B cell (primary cell): ENCODE data around the gene WDHD1. TPM values are rescaled to one million over a fixed set of nuclear protein-coding genes. Genes with fewer than 3 reads are reported as not detected.
A peak's percentile ranks its signal among the peaks of the same experiment; 100 is the strongest.

ENCODE experiments used
- ATAC-seq: fragments of 200-7000 bp; cut with Tn5 transposase; one replicate; pipeline ENCODE4 v1.10.0; 2021; ENCODE audit warnings: low read depth, mild to moderate bottlenecking, moderate number of reproducible peaks, moderate library complexity
- CTCF ChIA-PET: fragments of 350-600 bp; sonication (Branson Sonifier 250); formaldehyde crosslinking; loops from one replicate; lab custom pipeline; 2021; ENCODE audit warnings: antibody characterized with exemption, inconsistent platforms; lab: Charles Lee
- POLR2A ChIA-PET: fragments of 350-600 bp; sonication (Branson Sonifier 250); formaldehyde crosslinking; loops from one replicate; lab custom pipeline; 2021; ENCODE audit warnings: antibody characterized with exemption; lab: Charles Lee
- DNase-seq: peaks from one replicate; pipeline ENCODE4 v3.0.0; 2013
- H2AFZ ChIP-seq: 2 replicates; pipeline ENCODE4 v1.6.1; 2012; ENCODE audit warnings: mild to moderate bottlenecking, low read depth, low read length; ENCODE audit not compliant: insufficient read depth, poor library complexity, severe bottlenecking
- H3K27ac ChIP-seq, 2 donors: 1 replicate in 1 of 2; 2 replicates in 1 of 2; pipeline ENCODE4 v1.5.1; 2012 to 2013; ENCODE audit warnings: low read length in 2 of 2, mild to moderate bottlenecking in 2 of 2, moderate library complexity in 1 of 2
- H3K27me3 ChIP-seq, 4 experiments: fragments of 200-600 bp in 1 of 4; sonication (generic) in 1 of 4; replicated peaks in 1 of 4; 1 replicate in 2 of 4; 2 replicates in 2 of 4; pipeline versions ENCODE4 v1.6.1 to v1.7.0; 2013 to 2016; ENCODE audit warnings: low read length in 3 of 4, mild to moderate bottlenecking in 2 of 4, mixed read lengths in 1 of 4, moderate library complexity in 1 of 4; ENCODE audit not compliant: insufficient read depth in 4 of 4, control insufficient read depth in 3 of 4; ENCODE audit errors: control extremely low read depth in 1 of 4
- H3K36me3 ChIP-seq, 2 experiments: replicated peaks in 1 of 2; 1 replicate in 1 of 2; 2 replicates in 1 of 2; pipeline versions ENCODE4 v1.6.1 to v1.7.1; 2013; ENCODE audit warnings: low read length in 1 of 2; ENCODE audit not compliant: insufficient read depth in 2 of 2, control insufficient read depth in 1 of 2; ENCODE audit errors: control extremely low read depth in 1 of 2, extremely low read depth in 1 of 2
- H3K4me1 ChIP-seq, 2 donors: fragments of 200-600 bp in 1 of 2; sonication (generic) in 1 of 2; 1 replicate in 1 of 2; 2 replicates in 1 of 2; pipeline versions ENCODE4 v1.5.1 to v1.6.1; 2013 to 2017; ENCODE audit warnings: low read length in 2 of 2; ENCODE audit not compliant: control insufficient read depth in 2 of 2, insufficient read depth in 2 of 2
- H3K4me2 ChIP-seq: replicated peaks from 2 replicates; pipeline ENCODE3; 2012; ENCODE audit warnings: mild to moderate bottlenecking, low read depth, low read length; ENCODE audit not compliant: poor library complexity, severe bottlenecking
- H3K4me3 ChIP-seq, 5 experiments: fragments of 200-600 bp in 1 of 5; sonication (generic) in 1 of 5; 1 replicate in 3 of 5; 2 replicates in 2 of 5; pipeline versions ENCODE4 v1.5.1 to v1.7.0; 2011 to 2016; ENCODE audit warnings: low read length in 4 of 5, mild to moderate bottlenecking in 4 of 5, low read depth in 2 of 5, control low read depth in 1 of 5, moderate library complexity in 1 of 5; ENCODE audit not compliant: insufficient read depth in 1 of 5; ENCODE audit errors: control extremely low read depth in 1 of 5, extremely low read depth in 1 of 5
- H3K79me2 ChIP-seq: fragments of 200-600 bp; sonication (generic); one replicate; pipeline ENCODE4 v1.6.0; 2016; ENCODE audit warnings: low read length; ENCODE audit not compliant: control insufficient read depth, insufficient read depth
- H3K9ac ChIP-seq: fragments of 200-600 bp; sonication (generic); 2 replicates; pipeline ENCODE4 v1.6.1; 2017; ENCODE audit warnings: mild to moderate bottlenecking, low read length, moderate library complexity
- H3K9me3 ChIP-seq, 3 donors: one replicate each; pipeline versions ENCODE4 v1.6.1 to v1.7.1; 2013; ENCODE audit warnings: low read length in 2 of 3; ENCODE audit not compliant: control insufficient read depth in 2 of 3, insufficient read depth in 1 of 3; ENCODE audit errors: control extremely low read depth in 1 of 3
- H4K20me1 ChIP-seq: 2 replicates; pipeline ENCODE4 v1.6.0; 2012; ENCODE audit warnings: mild to moderate bottlenecking, low read length; ENCODE audit not compliant: insufficient read depth, control insufficient read depth, poor library complexity, severe bottlenecking
- H3K27ac Mint-ChIP-seq: one replicate; pipeline ENCODE4 v1.8.0; 2021; ENCODE audit warnings: mixed read lengths
- H3K27me3 Mint-ChIP-seq: one replicate; pipeline ENCODE4 v1.8.0; 2021; ENCODE audit warnings: mixed read lengths
- H3K4me1 Mint-ChIP-seq: one replicate; pipeline ENCODE4 v1.8.0; 2021; ENCODE audit warnings: mixed read lengths
- H3K4me3 Mint-ChIP-seq: one replicate; pipeline ENCODE4 v1.8.0; 2021; ENCODE audit warnings: mixed read lengths
- H3K9me3 Mint-ChIP-seq: one replicate; pipeline ENCODE4 v1.8.0; 2022; ENCODE audit warnings: mixed read lengths; ENCODE audit not compliant: insufficient read depth
- CTCF ChIP-seq: fragments of 200-600 bp; IDR thresholded peaks from one replicate; pipeline ENCODE4 v1.8.0; 2022; ENCODE audit warnings: antibody characterized with exemption, mild to moderate bottlenecking
- EZH2 ChIP-seq: IDR thresholded peaks from 2 replicates; pipeline ENCODE4 v1.6.1; 2012; ENCODE audit warnings: borderline replicate concordance, low read depth, mild to moderate bottlenecking, moderate library complexity, low read length; ENCODE audit not compliant: insufficient read depth, poor library complexity, severe bottlenecking
- WGBS: methylation state at CpG from one replicate; pipeline ENCODE4 v1.1.5; 2013; ENCODE audit warnings: missing lambda C conversion rate; ENCODE audit not compliant: insufficient coverage; 5-methylcytosine and 5-hydroxymethylcytosine counted together
- intact Hi-C: fragments of 100-400 bp; cut with micrococcal nuclease; formaldehyde crosslinking; loops from one replicate; pipeline ENCODE4 v1.10.0; 2022
- polyA plus RNA-seq: library from polyadenylated mRNA; depleted of rRNA; stranded (reverse); fragments of >200 nt; gene quantifications from 2 replicates; pipeline ENCODE4 v1.2.3, GENCODE V29; 2012
- total RNA-seq, 2 donors: library from RNA; stranded (reverse); fragments of 120-200 nt in 1 of 2; gene quantifications; 1 replicate in 1 of 2; 2 replicates in 1 of 2; pipeline versions ENCODE4 v1.2.3 to v1.2.4, GENCODE V29; 2013 to 2022

Gene WDHD1
- total and polyA plus RNA-seq, 2 donors (not counting 1 experiment from before 2014, with no cell fraction given), result 0.61 to 6.5 TPM

DNA sequence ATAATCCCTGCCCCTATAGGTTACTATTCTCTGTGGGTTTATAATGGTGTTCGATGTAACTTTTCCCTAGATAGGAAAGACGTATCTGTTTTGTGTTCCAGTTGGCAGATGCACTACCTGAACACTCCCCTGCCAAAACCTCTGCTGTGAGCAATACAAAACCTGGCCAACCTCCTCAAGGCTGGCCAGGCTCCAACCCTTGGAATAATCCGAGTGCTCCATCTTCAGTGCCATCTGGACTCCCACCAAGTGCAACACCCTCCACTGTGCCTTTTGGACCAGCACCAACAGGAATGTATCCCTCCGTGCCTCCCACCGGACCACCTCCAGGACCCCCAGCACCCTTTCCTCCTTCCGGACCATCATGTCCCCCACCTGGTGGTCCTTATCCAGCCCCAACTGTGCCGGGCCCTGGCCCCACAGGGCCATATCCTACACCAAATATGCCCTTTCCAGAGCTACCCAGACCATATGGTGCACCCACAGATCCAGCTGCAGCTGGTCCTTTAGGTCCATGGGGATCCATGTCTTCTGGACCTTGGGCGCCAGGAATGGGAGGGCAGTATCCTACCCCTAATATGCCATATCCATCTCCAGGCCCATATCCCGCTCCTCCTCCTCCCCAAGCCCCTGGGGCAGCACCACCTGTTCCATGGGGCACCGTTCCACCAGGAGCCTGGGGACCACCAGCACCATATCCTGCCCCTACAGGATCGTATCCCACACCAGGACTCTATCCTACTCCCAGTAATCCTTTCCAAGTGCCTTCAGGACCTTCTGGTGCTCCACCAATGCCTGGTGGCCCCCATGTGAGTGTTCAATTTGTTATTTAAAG, 35.8 kb upstream of the WDHD1 start:
- no peak overlapping the region for H3K4me3 ChIP-seq
- H3K27ac ChIP-seq, result peak overlapping the region in 1 of 2 donors; percentile 54
- H3K9ac ChIP-seq, result no peak overlapping the region
- no peak for TF ChIP-seq CTCF
- TF ChIP-seq EZH2, result no peak
- no peak overlapping the region for H2AFZ ChIP-seq
- ChIA-PET POLR2A (no interaction called here), CTCF (no interaction called here)
- peaks cover 55% of the 10 kb centered on the region for H3K4me1 Mint-ChIP-seq
- intact Hi-C loops, result no loop called here
- no peak overlapping the region for H3K4me3 Mint-ChIP-seq
- DNase-seq (no peak), ATAC-seq (no peak)
- H3K4me2 ChIP-seq, result no peak overlapping the region
- WGBS, result 98% methylated on average over 9 of the region's 11 CpGs
- H4K20me1 ChIP-seq, result peaks cover 49% of the 10 kb centered on the region
- no peaks in the 10 kb centered on the region for H3K9me3 Mint-ChIP-seq
- peaks cover 45% of the 10 kb centered on the region for H3K79me2 ChIP-seq
- H3K9me3 ChIP-seq, result no peaks in the 10 kb centered on the region
- peaks cover 12 to 29% of the 10 kb centered on the region in 2 experiments for H3K36me3 ChIP-seq
- H3K27me3 ChIP-seq, result no peaks in the 10 kb centered on the region
- peaks cover 0 to 2% of the 10 kb centered on the region in 2 donors for H3K4me1 ChIP-seq
- no peak overlapping the region for H3K27ac Mint-ChIP-seq
- no peaks in the 10 kb centered on the region for H3K27me3 Mint-ChIP-seq

- intact Hi-C loops, result no loop called here
- POLR2A ChIA-PET, result no interaction called here
- DNase-seq, result no peak
- peaks cover 79% of the 10 kb centered on the region for H3K79me2 ChIP-seq
- H3K4me3 ChIP-seq, result no peak overlapping the region
- Mint-ChIP-seq H3K4me3 (no peak overlapping the region), H3K9me3 (no peaks in the 10 kb centered on the region), H3K4me1 (peaks cover 43% of the 10 kb centered on the region), H3K27me3 (no peaks in the 10 kb centered on the region), H3K27ac (no peak overlapping the region)
- ATAC-seq, result no peak
- H3K4me1 ChIP-seq, result peaks cover 0 to 2% of the 10 kb centered on the region in 2 donors
- CTCF ChIA-PET, result interaction anchor here (0.6 to 1.3 kb wide), 5 partner anchors 12 to 331 kb away, joined by 3 to 5 read pairs (median 3); no protein-coding TSS in a partner anchor
- no peaks in the 10 kb centered on the region for H3K27me3 ChIP-seq
- H3K9me3 ChIP-seq, result no peaks in the 10 kb centered on the region
- H3K27ac ChIP-seq, result peak overlapping the region in 1 of 2 donors; percentile 36
- H3K36me3 ChIP-seq, result peaks cover 8 to 39% of the 10 kb centered on the region in 2 experiments
- whole genome bisulfite sequencing, result 98% methylated on average over 5 of the region's 5 CpGs
- peaks cover 78% of the 10 kb centered on the region for H4K20me1 ChIP-seq
- H3K4me2 ChIP-seq, result no peak overlapping the region
- H2AFZ ChIP-seq, result no peak overlapping the region
- TF ChIP-seq EZH2, result no peak
- no peak for TF ChIP-seq CTCF
- H3K9ac ChIP-seq, result no peak overlapping the region
These were observed 32.4 kb upstream of the WDHD1 start for GRCh38 chr14:55059333-55059732.
